ENCODE measurements around the gene ZC3H13.

GRCh38 chr13:46086421-46086922, 33.9 kb upstream of the ZC3H13 start:
- no peak for TF ChIP-seq CTCF (IDR thresholded peaks at IDR 0.05 in 4 of 5, conservative IDR thresholded peaks at IDR 0.05 in 1 of 5)
- no peak for TF ChIP-seq POLR2A (IDR thresholded peaks at IDR 0.05)

All from gastrocnemius medialis (tissue), 4 donors.